GM18508 (cell line): ENCODE data around the gene BTBD2.

Source experiments
- ATAC-seq: cut with Tn5 transposase; IDR thresholded peaks from one replicate; pipeline ENCODE4 v1.9.1; 2021; ENCODE audit warnings: moderate number of reproducible peaks; ENCODE audit not compliant: insufficient read depth, unreplicated experiment

Gene BTBD2

DNA sequence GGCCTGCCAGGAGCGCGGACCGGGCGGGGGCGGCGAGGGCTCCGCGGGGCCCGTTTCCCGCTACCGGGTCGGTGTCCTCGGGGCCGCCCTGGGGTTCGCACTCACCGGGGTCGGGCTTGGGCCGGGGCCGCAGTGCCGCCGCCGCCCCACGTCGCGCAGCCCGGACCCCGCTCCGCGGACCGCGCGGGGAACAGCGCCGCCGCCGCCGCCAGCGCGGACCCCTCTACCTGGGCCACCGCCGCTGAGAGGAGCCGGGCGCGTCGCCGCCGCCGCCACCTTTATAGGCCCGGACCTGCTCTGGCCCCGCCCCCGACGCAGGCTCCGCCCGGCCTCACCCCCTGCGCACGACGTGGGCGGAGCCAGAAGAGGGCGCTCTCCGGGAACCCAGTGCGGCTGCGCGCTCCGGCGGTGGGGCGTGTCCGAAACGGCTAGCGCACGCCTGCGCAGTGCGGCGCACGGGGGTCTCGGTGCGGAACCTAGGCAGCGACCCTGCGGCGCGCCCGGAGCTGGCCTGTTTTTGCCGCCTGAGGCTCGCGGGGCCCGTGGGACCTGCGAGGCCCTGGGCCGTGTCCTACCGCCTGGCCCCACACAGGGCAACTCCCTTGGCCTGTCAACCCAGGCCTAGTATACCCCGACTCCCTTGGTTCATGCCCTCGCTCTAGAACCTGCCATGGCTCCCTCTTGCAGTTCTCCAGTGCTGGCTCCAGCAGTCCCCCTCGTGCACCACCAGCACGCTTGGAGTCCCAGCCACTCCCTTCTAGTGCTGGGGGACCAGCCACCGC lies 35.7 kb upstream of the BTBD2 start, which contains the start of gene MKNK2:
Gene MKNK2 (minus strand): TSS at position 254 of the 782 bp plus-strand sequence. CDS start 393 bp downstream, outside the sequence.
- no peak for ATAC-seq

DNA sequence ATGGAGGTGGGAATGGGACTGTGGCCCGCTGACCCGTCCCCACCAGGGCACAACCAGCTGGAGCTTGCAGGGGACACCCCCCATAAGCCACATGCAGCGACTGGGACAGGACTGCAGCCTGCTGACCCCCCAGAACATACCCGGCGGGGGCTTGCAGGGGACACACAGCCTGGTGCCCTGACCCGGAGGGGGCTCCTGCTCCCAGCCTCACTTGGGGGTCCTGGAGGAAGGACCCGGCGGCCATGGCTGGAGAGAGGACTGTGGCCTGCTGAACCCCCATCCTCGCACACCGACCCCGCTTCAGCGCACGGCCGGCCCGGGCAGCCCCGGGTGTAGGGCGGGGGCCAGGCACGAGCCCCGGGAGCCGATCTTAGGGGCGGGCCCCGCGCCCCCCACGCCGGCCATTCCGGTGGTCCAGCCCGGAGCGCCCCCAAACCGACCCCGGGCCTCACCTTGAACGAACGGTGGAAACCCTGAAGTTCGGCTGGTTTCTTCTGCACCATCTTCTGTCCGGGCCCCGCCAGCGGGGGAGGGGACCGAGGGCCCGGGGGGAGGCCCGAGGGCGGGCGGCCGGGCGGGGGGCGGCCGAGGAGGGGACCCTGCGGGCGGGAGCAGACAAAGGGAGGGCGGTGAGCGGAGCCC lies 35.0 kb upstream of the BTBD2 start:
- no peak for ATAC-seq

DNA sequence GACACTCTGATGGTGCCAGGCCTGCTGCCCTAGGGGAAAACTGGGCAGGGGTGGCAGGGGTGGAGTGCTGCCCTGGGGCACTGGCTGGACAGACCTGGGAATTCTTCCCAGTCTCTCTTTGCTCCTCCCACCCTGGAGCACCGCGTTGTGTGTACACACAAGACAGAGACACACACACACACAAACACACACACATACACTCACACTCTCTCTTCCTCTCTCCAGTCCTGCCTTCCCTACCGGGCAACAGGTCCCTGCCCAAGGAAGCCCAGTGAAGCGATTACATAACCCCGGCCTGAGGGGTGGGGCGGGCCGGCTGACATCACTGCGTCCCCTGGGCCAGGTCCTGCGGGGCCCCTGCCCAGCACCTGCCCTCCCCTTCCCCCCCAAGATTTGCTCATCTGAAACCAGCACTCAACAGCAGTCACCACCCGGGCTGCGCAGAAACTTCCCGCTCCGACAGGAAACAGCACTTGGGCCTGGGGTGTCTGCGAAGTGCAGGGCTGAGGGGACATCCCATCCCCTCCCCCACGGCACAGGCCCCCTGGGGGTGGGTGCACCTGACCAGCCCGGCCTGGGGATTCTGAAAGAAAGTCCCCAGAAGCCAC lies 34.3 kb upstream of the BTBD2 start:
- no peak for ATAC-seq

DNA sequence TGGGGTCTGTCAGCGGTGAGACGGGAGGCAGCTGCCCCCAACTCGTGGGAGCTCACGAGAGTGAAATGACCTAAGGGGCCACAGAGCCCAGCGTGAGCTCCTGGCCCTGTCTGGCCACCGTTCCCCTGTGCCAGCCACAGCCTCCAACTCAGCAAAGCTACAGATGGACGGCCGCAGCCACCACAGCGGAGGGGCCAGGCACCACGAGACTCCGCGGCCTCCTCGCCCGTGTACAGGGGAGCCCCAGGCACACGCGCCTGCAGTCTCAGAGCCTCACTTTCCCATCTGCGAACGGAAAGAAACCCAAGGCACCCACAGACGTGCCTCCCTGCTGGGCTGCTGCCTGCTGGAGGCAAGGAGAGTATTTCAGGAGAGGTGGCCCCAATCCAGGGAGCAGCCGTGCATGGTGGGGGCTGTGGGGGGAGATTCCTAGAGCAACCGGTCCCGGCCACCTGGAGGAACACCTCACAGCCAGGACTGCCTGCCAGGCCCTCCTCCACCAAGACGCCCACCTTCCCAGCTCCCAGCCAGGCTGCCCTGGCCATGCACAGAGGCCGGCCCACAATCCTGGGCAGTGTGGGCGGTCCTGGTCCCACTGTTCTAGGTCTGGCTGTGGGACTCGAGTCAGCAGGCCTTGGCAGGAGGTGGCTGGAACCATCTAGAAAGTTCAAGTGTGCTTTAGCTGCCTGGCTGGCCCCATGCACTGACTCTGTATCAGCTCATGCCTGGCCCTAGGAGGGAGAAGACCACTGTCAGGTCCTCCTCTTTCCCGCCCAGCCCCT lies 33.6 kb upstream of the BTBD2 start:
- ATAC-seq, result no peak

DNA sequence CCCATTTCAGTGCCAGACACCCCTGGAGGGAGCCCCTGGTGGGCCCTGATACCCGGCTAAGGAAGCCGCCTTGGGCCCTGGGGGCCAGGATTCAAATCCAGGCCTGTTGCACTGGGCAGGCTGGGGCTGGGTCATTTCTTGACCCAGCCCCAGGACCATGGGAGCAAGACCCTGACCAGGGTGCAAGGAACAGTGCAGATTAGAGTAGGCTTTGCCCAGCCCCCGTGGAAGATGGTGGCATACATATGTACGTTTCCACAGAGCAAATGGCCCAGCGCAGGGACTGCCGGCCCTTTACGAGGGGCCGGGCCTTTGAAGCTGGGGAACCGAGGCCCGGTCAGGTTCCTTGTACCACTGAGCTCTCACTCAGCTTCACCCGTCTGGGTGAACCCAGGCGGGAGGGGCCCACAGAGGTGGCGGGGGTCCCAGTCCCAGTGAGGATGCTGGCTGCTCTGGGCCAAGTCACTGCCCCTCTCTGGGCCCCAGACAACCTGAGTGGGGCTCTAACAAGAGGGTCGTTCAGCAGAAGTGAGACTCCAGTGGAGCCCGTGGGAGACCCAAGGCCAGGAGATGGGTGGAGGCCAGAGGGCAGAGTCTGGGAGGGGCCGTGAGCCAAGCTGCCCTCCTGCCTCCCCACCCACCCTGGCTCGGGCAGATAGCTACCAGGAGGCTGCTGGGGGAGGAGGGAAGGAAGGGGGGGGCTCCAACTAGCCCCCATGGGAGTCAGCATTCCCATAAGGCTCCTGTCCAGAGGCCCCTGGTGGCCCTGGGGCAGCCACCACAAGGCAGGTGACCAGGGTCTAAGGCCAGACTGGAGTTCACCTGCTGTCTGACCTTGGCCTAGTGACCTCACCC lies 32.8 kb upstream of the BTBD2 start:
- ATAC-seq, result no peak

DNA sequence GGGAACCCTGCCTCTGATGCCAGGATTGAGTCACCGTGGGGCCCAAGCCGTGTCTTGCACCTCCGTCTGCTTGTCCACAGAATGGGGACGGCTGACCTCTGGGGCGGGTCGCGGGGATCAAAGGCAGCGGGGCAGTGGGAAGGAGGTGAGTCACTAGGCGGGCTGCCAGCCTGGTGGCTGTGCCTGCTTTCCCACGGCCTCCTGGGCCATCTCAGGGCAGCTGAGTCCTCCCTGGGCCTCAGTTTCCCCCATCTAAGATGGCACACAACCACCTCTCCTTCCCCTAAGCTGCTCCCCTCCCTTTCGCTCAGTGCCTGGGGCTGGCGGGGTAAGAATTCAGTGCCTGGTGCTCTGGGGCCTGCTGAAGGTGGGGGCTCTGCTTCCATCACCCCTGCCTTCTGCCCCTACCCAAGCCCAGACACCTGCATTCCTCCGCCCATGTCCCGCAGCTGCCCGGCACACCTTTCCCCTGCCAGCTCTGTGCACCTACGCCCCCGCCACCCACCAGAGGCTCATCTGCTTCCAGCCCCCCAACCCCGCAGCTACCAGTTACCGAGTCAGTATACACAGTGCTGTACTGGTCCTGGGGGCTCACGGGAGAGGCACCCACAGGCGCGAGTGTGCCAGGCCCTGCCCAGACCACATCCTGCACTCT lies 32.1 kb upstream of the BTBD2 start:
- ATAC-seq, result no peak

- no peak for ATAC-seq
Observed at GRCh38 chr19:2047076-2047448, 31.5 kb upstream of the BTBD2 start.

DNA sequence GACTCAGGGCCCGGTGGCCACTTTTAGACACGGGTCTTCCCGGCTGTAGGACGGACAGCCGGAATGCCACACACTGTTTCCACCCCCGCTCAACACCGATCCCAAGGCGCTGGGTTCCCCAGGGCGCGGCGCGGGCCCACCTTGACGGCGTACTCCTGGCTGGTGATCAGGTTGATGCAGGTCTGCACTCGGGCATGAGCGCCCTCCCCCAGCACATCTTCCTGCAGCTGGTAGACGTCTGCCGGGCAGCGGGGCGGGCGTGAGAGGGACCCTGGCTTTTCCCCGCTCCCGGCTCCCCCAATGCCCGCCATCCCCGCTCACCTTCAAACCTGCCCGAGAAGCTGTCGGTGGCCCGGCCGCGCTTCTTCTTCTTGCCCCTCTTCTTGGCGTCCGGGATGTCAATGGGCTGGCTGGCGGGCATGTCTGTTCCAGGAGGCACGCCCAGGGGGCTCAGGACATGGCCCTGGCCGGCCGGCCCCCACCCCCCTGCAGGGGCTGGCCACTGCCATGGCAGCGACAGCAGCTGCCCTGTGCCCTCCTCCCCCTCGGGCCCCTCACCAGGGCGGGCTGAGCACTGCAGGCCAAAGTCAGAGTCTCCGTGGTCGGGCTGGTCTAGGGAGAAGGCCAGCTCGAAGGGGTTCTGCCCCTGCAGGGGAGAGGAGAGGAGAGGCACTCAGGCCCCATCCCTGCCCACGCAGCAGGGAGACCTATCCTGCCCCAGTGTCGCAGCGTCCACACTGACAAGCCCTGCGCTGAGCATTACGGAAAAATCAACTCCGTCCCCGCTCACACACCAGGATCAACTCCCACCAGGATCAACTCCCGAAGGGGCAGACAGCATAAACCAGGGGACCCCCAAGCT lies 30.8 kb upstream of the BTBD2 start:
- no peak for ATAC-seq

DNA sequence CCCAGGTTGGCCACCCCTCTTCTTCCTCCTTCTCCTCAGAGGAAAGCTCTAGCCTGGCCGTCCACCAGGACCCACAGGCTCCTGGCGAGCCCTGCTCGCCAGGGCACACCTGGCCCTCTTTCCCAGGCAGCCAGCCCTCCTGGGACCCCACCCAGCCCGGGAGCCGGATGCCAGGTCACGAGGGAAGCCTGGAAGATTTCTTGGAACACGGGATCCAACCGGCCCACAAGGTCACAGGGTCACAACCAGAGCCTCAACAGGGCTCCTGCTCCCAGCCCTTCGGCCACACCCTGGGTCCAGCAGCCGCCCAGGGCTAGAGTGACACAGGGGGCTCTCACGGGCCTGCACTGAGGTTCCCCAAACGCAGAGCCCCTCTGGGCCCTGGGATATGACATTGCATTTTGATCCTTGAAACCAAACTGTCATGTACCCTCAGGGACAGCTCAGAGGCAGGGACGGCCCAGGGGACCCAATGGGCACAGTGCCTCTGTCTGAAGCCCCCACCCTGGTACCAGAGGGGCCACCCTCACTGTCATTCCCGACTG lies 30.1 kb upstream of the BTBD2 start:
- no peak for ATAC-seq

GRCh38 chr19:2044709-2045500 lies 29.4 kb upstream of the BTBD2 start:
- ATAC-seq, result no peak

- no peak for ATAC-seq
Observed at GRCh38 chr19:2043961-2044708, 28.6 kb upstream of the BTBD2 start.

- no peak for ATAC-seq
Observed at GRCh38 chr19:2043251-2043641, 27.7 kb upstream of the BTBD2 start.

- no peak for ATAC-seq
Observed at GRCh38 chr19:2042485-2043250, 27.2 kb upstream of the BTBD2 start.

DNA sequence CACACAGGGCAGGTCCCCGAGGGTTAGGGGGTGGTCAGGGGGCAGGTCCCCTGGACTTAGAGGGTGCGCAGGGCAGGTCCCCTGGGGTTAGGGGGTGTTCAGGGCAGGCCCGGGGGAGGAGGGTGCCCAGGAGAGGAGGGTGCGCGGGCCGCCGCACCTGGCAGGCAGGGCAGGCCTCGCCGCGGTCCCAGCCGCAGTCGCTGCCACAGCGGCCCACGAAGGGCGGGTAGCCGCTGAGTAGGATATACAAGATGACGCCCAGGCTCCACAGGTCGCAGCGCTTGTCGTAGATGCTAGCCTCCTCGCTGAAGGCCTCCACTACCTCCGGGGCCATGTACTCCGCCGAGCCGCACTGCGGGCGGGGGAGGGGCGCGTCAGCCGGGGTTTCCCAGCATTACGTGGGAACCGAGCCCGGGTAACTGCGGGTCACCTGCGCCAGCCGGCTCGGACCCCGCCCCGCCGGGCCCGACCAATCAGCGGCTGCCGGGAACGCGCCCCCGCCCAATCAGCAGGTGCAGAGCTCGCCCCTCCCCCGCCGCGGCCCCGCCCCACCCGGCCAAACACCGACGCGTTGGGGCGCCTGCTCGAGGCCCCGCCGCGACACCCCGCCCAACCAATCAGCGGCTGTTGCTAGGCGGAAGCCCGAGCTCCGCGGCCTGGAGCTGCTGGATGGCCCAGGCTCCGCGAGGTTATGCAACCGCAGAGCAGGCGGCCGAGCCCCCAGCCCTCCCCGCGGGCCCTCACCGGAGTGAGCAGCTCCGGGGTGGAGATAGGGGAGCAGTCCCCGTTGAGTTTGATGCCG lies 26.4 kb upstream of the BTBD2 start:
- no peak for ATAC-seq

GRCh38 chr19:2041433-2041682 lies 25.8 kb upstream of the BTBD2 start:
- no peak for ATAC-seq
